GM12801 (cell line): ENCODE data around the gene KDELR3.

Experiments used
- CTCF ChIP-seq: IDR thresholded peaks from one replicate; pipeline ENCODE4 v1.5.1; 2011; ENCODE audit warnings: control low read depth; ENCODE audit not compliant: insufficient read length; ENCODE audit errors: extremely low read depth

Gene KDELR3

DNA sequence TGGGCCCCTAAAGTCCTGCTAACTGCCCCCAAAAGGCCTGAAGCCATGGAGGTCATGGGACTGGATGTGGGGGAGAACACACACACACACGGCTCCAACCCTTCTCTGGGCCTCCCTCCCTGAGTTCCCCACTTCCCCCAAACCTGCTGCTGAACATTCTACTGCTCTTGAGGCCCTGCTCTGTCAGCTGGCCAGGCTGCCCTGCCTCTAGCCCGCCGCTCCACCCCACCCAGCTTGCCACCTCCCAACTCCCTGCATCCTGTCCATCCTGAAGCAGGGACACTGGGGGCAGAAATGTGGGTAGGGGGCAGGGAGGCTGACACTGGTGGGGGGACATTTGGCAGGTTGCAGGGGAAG lies 13.9 kb upstream of the KDELR3 start:
- TF ChIP-seq CTCF, result no peak

DNA sequence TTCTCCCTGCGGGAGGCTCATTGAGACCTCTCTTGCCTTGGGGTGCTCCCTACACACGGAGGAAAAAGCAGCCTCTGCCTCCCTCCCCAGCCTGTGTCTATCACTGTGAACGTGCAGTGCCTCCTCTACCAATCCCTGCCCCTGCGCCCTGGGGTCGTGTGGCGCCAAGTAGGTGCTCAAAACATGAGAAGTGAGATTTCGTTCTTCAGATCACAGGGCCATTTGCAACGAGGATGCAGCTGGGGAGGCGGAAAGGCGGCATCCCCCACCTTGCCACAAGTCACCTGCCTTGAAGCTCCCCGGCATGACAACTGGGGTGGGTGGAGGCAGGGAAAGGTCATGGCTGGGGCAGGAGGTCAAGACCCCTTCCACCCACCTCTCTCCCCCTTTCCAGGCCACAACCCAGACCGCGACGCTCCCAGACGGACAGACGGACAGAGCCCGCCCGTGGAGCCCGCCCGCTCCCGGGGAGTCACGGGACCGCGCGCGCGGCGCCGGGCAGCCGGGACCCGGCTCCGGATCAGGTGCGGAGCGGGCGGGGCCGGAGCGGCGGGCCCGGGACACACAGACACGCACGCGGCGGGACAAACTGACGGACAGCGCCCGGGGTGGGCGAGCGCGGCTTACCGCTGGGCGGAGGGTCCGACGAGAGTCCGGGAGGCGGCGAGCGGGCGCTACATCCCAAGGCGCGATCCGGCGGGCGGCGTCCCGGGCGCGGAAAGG lies 13.4 kb upstream of the KDELR3 start:
- no peak for TF ChIP-seq CTCF

GRCh38 chr22:38455076-38455529 lies 12.8 kb upstream of the KDELR3 start, which contains the start of gene KCNJ4:
Gene KCNJ4 (minus strand): TSS chr22:38455199. CDS start chr22:38428132, 27,067 bp downstream.
- TF ChIP-seq CTCF, result no peak

GRCh38 chr22:38455530-38456271 lies 12.2 kb upstream of the KDELR3 start:
- TF ChIP-seq CTCF, result no peak

GRCh38 chr22:38456272-38456835 lies 11.5 kb upstream of the KDELR3 start:
- no peak for TF ChIP-seq CTCF

DNA sequence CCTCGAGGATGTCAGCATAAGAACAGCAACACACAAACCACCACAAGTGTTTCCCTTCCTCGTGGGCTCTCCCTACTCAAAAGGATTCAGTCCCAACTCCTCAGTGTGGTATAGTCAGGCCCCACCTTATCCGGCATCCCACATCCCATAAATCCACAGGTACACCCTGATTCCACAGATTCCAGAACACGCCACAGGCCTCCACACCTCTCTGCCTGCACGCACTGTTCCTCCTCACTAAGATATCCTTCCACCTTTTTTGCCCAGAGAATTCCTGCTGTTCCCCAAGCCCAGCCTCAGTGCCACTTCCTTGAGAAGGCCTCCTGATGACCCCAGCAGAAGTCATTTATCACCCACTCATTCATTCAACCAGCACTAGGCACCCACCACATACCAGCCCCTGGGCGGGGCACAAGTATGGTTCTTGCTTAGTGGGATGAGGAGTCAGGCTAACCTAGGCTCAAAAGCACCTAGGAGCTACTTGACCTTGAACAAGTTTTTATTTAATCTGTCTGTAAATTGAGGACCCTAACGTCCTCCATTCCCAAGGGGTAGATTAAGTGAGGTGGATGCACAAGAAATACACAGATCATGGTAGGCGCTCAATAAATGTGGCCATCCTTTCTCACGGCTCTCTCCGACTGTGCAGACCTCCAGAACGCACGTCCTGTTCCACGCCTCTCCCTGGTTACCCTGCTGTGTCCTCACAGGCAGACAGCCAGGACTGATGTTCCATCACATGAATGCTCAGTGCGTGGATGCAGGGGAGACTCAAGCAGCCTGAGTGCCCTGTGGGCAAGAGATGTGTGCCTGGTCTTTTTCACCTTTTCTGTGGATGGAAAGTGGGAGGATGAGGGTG lies 10.8 kb upstream of the KDELR3 start:
- TF ChIP-seq CTCF, result no peak

GRCh38 chr22:38460426-38460840 lies 7.5 kb upstream of the KDELR3 start:
- TF ChIP-seq CTCF, result no peak
